IgD-negative memory B cell (primary cell): ENCODE results near the gene MTCL1. TPM values are rescaled to one million over a fixed set of nuclear protein-coding genes. Genes with fewer than 3 reads are reported as not detected.

Experiments
- H3K27ac Mint-ChIP-seq, 3 donors: one replicate each; pipeline ENCODE4 v1.8.0; 2020 to 2022; ENCODE audit warnings: mild to moderate bottlenecking in 3 of 3, mixed read lengths in 3 of 3, moderate library complexity in 1 of 3
- H3K27me3 Mint-ChIP-seq: one replicate; pipeline ENCODE4 v1.8.0; 2021; ENCODE audit warnings: mixed read lengths
- H3K36me3 Mint-ChIP-seq: one replicate; pipeline ENCODE4 v1.8.0; 2020; ENCODE audit warnings: mild to moderate bottlenecking, mixed read lengths
- H3K4me1 Mint-ChIP-seq, 3 donors: one replicate each; pipeline ENCODE4 v1.8.0; 2020 to 2022; ENCODE audit warnings: mixed read lengths in 3 of 3, mild to moderate bottlenecking in 1 of 3
- H3K4me3 Mint-ChIP-seq, 4 donors: one replicate each; pipeline ENCODE4 v1.8.0; 2020 to 2022; ENCODE audit warnings: mild to moderate bottlenecking in 4 of 4, mixed read lengths in 4 of 4, moderate library complexity in 3 of 4
- H3K9me3 Mint-ChIP-seq, 3 donors: one replicate each; pipeline ENCODE4 v1.8.0; 2020 to 2021; ENCODE audit warnings: mixed read lengths in 3 of 3, mild to moderate bottlenecking in 1 of 3
- polyA plus RNA-seq: library from polyadenylated mRNA; unstranded; fragments of 300-500 nt; fragmentation: Illumina TruSeq; gene quantifications from one replicate; pipeline ENCODE4 v1.2.3, GENCODE V29; 2021

MTCL1 gene
- polyA plus RNA-seq, 1 donor from 2014 or later = 0.28 TPM

DNA sequence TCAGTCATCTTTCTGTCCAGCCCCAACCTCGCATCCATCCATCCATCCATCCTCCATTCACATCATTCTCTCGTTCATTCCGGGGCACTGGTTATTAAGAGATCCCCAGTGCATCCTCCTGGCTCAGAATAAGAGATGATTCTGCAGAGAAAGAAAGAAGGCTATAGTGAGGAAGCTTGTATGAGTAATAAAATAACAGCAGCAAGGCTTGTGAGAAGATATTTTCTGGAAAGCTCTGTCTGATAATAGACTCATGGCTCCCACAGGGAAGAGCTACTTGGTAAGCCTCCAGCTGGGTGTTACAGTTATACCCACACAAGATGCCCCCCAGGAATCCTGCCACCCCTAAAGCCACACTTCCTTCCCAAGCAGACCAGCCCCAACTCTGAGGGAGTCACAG, 143.2 kb downstream of the MTCL1 start:
- Mint-ChIP-seq H3K36me3 (no peaks in the 10 kb centered on the region), H3K9me3 (peaks cover 0 to 7% (median 5%) of the 10 kb centered on the region in 3 donors), H3K4me1 (no peaks in the 10 kb centered on the region), H3K27ac (no peak overlapping the region), H3K4me3 (no peak overlapping the region), H3K27me3 (no peaks in the 10 kb centered on the region)

DNA sequence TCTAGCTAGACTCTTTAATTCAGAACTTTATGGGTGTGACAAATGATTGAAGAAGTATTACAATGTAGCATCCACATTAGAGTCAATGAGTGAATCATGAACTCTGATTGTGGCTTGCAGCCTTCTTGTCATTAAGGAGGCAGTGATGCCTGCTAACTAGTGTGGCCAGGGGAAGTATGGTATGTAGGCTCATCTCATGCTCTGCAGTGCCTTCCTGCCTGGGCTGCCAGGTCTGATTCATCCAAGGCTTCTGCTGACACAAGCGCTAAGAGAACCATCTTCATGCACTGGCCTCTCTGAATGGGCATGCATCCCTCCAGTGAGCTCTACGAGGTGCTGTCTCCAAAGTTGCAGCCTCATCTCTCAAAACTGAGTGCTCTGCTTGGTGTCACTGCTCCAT, 144.3 kb downstream of the MTCL1 start:
- Mint-ChIP-seq H3K9me3 (peaks cover 0 to 7% (median 5%) of the 10 kb centered on the region in 3 donors), H3K36me3 (no peaks in the 10 kb centered on the region), H3K4me1 (no peaks in the 10 kb centered on the region), H3K4me3 (no peak overlapping the region), H3K27ac (peak overlapping the region in 1 of 3 donors; percentile 23), H3K27me3 (no peaks in the 10 kb centered on the region)

DNA sequence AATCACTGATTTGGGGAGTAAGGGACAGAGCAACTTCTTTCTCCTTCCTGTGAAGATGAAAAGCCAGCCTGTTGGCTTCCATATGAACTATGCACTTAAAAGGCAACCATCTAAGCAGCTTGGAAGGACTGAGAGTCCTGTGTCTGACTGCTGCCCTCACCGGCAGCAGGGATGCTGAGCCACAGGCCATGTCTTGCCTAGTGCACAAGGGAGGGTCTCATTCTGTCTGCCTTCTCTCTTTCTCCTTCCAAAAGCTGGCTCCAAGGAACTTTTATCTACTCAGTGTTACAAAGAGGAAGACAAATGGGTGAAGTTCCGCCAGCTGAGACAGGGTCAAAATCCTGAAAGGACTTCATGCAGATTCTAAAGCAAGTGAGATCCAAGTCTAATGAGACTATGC, 146.3 kb downstream of the MTCL1 start:
- H3K36me3 Mint-ChIP-seq = no peaks in the 10 kb centered on the region
- no peak overlapping the region for H3K27ac Mint-ChIP-seq
- no peaks in the 10 kb centered on the region for H3K4me1 Mint-ChIP-seq
- H3K27me3 Mint-ChIP-seq = no peaks in the 10 kb centered on the region
- H3K4me3 Mint-ChIP-seq = no peak overlapping the region
- H3K9me3 Mint-ChIP-seq = peaks cover 0 to 9% (median 7%) of the 10 kb centered on the region in 3 donors

DNA sequence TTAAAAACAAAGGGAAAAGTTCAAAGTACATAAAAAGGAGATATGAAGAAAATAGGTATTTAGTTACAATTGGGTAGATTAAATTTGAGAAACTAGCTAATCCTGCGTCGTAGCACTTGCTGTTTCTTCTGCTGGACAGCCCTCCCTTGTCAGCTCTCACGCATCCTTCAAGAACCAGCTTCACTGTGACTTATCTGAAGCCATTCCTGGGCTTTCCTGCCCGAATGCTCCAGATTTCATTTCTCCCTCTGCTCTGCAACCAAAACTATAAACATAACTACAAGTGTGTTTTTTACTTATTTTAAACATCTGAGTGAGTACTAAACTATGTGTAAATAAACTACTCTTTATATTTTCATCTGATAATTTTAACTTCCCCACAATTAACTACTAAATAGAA, 149.2 kb downstream of the MTCL1 start:
- Mint-ChIP-seq H3K36me3 (no peaks in the 10 kb centered on the region), H3K9me3 (peaks cover 3 to 7% (median 7%) of the 10 kb centered on the region in 3 donors), H3K27me3 (no peaks in the 10 kb centered on the region), H3K27ac (no peak overlapping the region), H3K4me1 (no peaks in the 10 kb centered on the region), H3K4me3 (no peak overlapping the region)

DNA sequence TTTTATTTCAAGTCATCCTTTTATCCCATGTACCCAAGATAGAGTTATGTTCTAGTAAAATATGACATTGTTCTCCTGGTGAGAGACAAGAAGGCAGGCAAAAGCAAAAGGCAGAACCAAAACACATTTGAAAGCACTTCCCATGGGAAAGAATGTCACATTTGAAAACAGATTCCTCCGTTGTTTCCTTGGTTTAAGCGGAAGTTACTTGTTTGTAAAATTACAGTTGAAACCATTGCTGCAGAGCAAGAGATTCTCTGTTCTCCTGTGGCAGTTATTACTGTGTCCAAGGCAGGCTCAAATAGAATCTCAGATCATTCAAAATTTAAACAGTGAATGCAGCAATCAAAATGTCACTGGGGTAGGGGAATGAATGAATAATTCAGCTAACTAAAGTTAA, 149.6 kb downstream of the MTCL1 start:
- H3K27me3 Mint-ChIP-seq = no peaks in the 10 kb centered on the region
- peaks cover 3 to 7% (median 6%) of the 10 kb centered on the region in 3 donors for H3K9me3 Mint-ChIP-seq
- H3K36me3 Mint-ChIP-seq = no peaks in the 10 kb centered on the region
- no peak overlapping the region for H3K27ac Mint-ChIP-seq
- no peaks in the 10 kb centered on the region for H3K4me1 Mint-ChIP-seq
- no peak overlapping the region for H3K4me3 Mint-ChIP-seq

DNA sequence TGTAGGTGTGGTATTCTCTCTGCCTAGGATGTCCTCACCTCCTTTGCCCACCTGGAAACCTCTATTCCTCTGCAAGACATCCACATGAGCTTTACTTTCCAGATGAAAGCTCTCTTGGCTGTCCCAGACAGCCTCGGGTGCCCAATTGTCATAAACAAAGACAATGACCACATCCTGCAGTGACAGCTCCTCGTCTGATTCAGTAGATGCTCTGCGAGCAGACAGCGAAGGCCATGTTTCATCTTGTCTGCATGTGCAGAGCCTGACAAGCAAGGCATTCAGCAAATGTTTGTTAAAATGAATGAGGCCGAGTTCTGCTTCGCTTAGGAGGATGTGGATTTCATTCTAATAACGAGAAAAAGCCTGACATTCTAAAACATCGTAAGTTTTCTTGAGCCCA, 150.9 kb downstream of the MTCL1 start:
- no peak overlapping the region for H3K4me3 Mint-ChIP-seq
- H3K9me3 Mint-ChIP-seq = peaks cover 0 to 4% (median 3%) of the 10 kb centered on the region in 3 donors
- H3K27me3 Mint-ChIP-seq = no peaks in the 10 kb centered on the region
- H3K36me3 Mint-ChIP-seq = no peaks in the 10 kb centered on the region
- peaks cover 5 to 7% (median 6%) of the 10 kb centered on the region in 3 donors for H3K4me1 Mint-ChIP-seq
- H3K27ac Mint-ChIP-seq = no peak overlapping the region

DNA sequence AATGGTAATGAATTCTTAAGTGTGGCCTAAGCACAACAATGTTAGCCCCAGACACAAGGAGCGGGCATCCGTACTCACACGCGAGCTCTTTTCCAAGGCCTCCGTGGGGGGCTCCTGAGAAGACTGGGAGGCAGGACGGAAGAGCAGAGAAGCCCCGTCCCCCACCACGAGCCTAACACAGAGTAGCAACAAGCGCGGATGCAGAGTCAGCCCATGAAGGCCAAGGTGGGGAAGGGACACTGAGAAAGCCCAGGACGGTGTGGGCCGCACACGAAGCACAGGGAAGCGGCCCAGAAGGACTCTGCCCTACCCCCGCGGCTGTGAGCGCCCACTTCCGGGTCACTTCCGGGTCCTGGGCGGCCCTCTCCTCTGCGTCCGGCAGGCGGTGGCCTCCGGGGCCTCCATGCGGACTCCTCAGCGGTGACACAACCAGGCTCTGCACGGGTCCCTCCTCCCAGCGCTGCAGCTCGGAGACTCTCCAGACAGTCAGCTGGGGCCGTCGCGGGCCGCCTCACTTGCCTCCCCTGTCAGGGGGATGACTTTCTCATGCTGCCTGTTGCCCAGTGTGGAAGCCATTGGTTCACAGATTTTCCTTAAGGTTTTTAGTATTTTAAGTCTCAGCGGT, 151.5 kb downstream of the MTCL1 start:
- Mint-ChIP-seq H3K27me3 (no peaks in the 10 kb centered on the region), H3K4me1 (peaks cover 5 to 7% (median 6%) of the 10 kb centered on the region in 3 donors), H3K4me3 (no peak overlapping the region), H3K27ac (no peak overlapping the region), H3K9me3 (peaks cover 0 to 4% (median 3%) of the 10 kb centered on the region in 3 donors), H3K36me3 (no peaks in the 10 kb centered on the region)

DNA sequence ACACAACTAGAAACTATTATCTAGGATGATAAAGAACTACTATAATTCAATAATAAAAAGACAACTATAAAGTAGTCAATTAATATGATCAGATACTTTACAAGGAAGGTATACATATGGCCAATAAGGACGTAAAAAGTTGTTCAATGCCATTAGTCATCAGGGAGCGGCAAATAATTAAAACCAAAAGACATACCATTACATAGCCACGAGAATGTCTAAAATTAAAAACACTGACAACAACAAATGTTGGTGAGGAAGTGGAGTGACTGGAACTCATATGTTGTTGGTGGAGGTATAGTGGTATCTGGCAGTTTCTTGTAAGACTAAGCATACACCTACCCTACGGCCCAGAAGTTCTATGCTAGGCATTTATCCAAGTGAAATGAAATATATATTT, 152.4 kb downstream of the MTCL1 start:
- peaks cover 0 to 4% (median 3%) of the 10 kb centered on the region in 3 donors for H3K9me3 Mint-ChIP-seq
- no peak overlapping the region for H3K4me3 Mint-ChIP-seq
- peaks cover 5 to 7% (median 6%) of the 10 kb centered on the region in 3 donors for H3K4me1 Mint-ChIP-seq
- H3K36me3 Mint-ChIP-seq = no peaks in the 10 kb centered on the region
- H3K27ac Mint-ChIP-seq = no peak overlapping the region
- no peaks in the 10 kb centered on the region for H3K27me3 Mint-ChIP-seq

DNA sequence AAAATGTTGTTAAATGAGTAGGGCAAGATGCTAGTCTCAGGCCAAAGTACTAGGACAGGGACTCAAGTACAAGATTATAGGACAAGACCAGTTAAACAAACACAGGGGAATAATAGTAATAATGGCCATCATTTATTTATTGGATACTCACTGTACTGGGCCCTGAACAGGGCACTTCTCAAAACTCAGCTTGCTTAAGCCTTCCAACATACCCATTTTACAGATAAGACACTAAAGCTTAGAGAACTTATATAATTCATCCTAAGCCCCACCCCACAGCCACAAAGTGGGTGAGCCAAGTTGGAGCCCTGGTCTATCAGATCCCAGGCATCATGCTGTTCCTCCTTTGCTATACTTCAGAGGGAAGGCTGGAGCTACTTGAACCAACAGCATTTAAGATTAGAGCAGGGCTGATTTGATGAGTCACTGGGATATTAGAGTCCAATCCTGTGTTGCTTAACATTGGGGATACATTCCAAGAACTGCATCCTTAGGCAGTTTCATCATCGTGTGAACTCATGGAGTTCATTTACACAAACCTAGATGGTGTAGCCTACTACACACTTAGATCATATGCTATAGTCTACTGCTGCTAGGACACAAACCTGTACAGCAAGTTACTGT, 153.6 kb downstream of the MTCL1 start:
- H3K9me3 Mint-ChIP-seq = peaks cover 0 to 4% (median 3%) of the 10 kb centered on the region in 3 donors
- no peak overlapping the region for H3K4me3 Mint-ChIP-seq
- no peak overlapping the region for H3K27ac Mint-ChIP-seq
- no peaks in the 10 kb centered on the region for H3K36me3 Mint-ChIP-seq
- H3K4me1 Mint-ChIP-seq = peaks cover 5 to 7% (median 6%) of the 10 kb centered on the region in 3 donors
- no peaks in the 10 kb centered on the region for H3K27me3 Mint-ChIP-seq

DNA sequence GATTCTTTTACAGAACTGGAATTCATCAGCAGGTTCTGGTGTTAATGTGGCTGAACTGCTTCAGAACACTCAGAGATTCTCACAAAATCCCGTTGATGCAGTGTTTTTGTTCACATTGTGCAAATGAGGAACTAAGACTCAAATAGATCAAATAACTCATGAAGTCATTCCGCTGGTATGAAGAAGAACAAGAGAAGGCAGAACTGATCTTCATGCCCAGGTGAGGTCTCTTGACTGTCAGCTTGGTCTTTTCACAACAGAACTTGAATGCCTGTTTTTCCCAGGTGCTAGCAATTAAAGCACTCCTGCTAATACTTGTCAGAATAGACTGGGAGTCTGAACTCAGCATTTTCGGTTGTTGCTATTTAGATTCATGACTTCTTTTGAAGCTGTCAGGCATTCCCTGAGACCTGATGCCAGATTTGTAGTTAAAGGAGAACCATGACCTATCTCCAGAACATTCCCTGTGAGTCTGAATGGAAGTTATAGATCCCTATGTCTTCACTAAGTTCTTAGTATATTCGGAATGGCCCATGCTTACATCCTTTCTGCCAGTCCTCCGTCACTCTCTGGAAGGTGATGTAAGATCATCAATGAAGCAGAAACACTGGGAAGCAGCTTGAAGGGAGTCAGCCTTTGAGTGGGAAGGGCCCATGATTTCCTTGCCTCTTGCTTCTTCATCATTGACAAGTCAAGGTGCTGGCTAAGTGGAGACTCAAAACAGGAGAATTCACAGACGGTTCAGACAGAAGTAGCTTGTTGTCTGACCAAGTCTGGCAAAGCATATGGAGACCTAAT, 155.7 kb downstream of the MTCL1 start:
- H3K27ac Mint-ChIP-seq = no peak overlapping the region
- H3K4me1 Mint-ChIP-seq = peaks cover 5 to 7% (median 6%) of the 10 kb centered on the region in 3 donors
- no peak overlapping the region for H3K4me3 Mint-ChIP-seq
- peaks cover 0 to 4% (median 3%) of the 10 kb centered on the region in 3 donors for H3K9me3 Mint-ChIP-seq
- no peaks in the 10 kb centered on the region for H3K27me3 Mint-ChIP-seq
- no peaks in the 10 kb centered on the region for H3K36me3 Mint-ChIP-seq

DNA sequence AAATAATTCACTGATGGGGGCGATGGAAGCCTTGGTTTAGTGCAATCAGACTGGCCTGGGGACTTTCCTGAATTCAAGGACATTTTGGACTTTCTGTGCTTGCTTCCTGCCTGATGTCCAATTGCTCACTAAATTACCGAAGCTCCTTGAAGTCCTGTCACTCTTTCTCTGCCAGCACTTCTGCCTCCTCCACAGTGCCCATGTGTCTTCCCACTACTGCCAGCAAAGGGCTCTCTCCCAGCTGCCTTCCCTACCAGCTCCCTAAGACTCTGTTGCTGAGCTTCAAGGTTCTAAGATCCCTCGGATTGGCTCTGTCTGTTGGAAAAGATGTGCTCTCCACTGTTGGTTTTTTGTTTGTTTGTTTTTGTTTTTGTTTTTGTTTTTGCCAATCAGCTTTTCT, 158.1 kb downstream of the MTCL1 start:
- Mint-ChIP-seq H3K4me3 (no peak overlapping the region), H3K27me3 (peaks cover 2% of the 10 kb centered on the region), H3K27ac (peak overlapping the region in 1 of 3 donors; percentile 63), H3K9me3 (peaks cover 0 to 2% (median 0%) of the 10 kb centered on the region in 3 donors), H3K4me1 (peaks cover 6 to 7% (median 7%) of the 10 kb centered on the region in 3 donors), H3K36me3 (no peaks in the 10 kb centered on the region)

DNA sequence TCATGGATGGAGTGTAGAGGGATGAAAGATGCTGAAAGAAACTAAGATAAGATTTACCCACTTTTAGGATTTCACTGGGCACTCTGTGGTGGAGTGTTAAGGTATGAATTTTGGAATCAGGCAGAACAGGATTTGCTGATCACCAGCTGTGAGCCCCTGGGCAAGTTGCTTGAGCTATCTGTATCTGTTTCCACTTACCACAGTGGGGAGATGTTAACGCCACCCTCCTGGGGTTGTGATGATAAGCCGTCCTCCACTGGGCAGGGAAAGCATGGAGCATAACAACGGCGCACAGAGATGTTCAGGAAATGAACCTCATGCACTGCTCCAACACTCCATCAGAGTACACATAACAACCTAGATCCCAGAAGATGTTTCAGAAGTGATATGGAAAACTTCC, 160.6 kb downstream of the MTCL1 start:
- Mint-ChIP-seq H3K27ac (no peak overlapping the region), H3K9me3 (peaks cover 0 to 2% (median 0%) of the 10 kb centered on the region in 3 donors), H3K36me3 (peaks cover 2% of the 10 kb centered on the region), H3K4me3 (no peak overlapping the region), H3K4me1 (peaks cover 2 to 4% (median 3%) of the 10 kb centered on the region in 3 donors), H3K27me3 (peaks cover 5% of the 10 kb centered on the region)

DNA sequence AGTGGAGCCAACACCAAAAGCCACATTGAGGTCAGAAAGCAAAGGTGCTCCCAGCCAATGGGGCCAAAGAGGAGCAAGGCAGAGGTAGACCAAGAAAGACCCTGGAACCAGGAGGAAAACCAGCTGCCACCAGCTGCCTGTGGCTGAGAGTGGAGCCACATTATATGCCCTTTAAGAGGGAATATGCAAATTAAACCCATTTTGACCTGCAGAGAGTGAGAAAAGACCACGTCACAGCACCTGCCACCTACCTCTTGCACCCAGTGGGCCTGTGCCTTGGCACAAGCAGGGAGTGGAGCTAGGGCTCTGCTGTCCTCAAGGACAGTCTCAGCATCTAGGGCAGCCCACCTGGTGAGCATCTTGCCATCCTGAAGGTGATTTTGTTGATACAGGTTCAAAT, 161.3 kb downstream of the MTCL1 start:
- H3K36me3 Mint-ChIP-seq = peaks cover 2% of the 10 kb centered on the region
- H3K9me3 Mint-ChIP-seq = peaks cover 0 to 2% (median 0%) of the 10 kb centered on the region in 3 donors
- H3K4me3 Mint-ChIP-seq = no peak overlapping the region
- no peak overlapping the region for H3K27ac Mint-ChIP-seq
- H3K27me3 Mint-ChIP-seq = peaks cover 5% of the 10 kb centered on the region
- peaks cover 0 to 3% (median 0%) of the 10 kb centered on the region in 3 donors for H3K4me1 Mint-ChIP-seq

DNA sequence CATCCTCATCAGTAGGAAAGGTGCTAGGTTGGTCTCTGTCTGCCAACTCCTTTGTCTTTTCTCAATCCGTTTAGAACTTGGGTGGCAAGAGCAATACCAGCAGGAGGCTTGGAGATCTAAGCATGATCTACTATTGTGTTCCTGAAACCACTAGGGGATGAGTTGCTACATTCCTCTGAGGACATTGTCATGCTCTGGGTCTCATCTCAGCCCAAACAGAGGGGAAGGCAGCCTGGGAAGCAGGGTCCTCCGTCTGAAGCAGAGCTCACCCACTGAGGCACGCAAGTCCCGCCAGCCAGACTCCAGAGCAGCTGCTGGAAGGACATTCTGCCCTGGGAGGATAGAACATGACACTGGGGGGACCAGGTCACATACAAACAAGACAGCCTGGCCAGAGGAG, 162.9 kb downstream of the MTCL1 start:
- Mint-ChIP-seq H3K27me3 (peaks cover 5% of the 10 kb centered on the region), H3K9me3 (peaks cover 0 to 2% (median 0%) of the 10 kb centered on the region in 3 donors), H3K36me3 (peaks cover 2% of the 10 kb centered on the region), H3K4me3 (no peak overlapping the region), H3K4me1 (peaks cover 0 to 3% (median 0%) of the 10 kb centered on the region in 3 donors), H3K27ac (no peak overlapping the region)

DNA sequence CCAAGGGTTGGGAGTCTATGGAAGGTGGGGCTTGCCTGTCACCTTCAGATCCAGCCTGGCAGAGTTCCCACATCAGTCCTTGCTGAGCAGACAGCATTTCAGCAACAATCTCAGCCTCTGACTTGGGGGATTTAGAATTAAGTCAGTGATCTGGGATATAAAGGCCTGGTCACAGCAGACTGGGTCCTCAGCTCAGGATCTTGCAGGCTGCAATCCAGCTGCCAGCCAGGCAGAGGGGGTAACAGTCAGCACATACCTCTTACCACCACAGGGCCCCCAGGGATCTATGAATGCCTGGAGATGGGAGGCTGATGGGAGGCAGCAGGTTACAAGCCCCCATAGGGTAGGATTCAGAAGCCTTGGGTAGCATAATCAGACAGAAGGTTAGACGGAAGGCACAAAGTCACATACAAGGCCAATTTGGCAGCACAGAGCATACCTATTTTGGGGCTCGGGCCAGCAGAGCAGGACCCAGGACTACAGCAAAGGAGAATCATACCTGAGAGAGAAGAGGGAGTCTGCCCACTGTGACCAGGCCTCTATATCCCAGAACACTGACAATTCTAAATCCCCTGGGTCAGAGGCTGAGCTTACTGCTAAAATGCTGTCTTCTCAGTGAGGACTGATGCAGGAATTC, 163.5 kb downstream of the MTCL1 start:
- Mint-ChIP-seq H3K4me3 (peak overlapping the region in 1 of 4 donors; percentile 53), H3K27ac (no peak overlapping the region), H3K36me3 (peaks cover 2% of the 10 kb centered on the region), H3K4me1 (peaks cover 0 to 3% (median 0%) of the 10 kb centered on the region in 3 donors), H3K27me3 (peaks cover 5% of the 10 kb centered on the region), H3K9me3 (peaks cover 0 to 2% (median 0%) of the 10 kb centered on the region in 3 donors)
